IMR-90 (cell line): ENCODE data around the gene ADARB2. TPM values are rescaled to one million over a fixed set of nuclear protein-coding genes. Genes with fewer than 3 reads are reported as not detected.

Source experiments
- ATAC-seq: fragments of 200-7000 bp; cut with Tn5 transposase; 2 replicates; pipeline ENCODE4 v1.9.1; 2020; ENCODE audit warnings: low read depth, mild to moderate bottlenecking, moderate library complexity
- BruUV-seq: library from RNA; stranded (reverse); fragments of 400-500 nt; replicated peaks from 2 replicates; lab custom pipeline; 2021; lab: Mats Ljungman, UMichigan
- CTCF ChIA-PET: fragments of 300-600 bp; formaldehyde crosslinking; extraction: SDS; loops from one replicate; lab custom pipeline; 2021; ENCODE audit warnings: antibody characterized with exemption; lab: Yijun Ruan, JAX
- POLR2A ChIA-PET: fragments of 300-600 bp; sonication (Branson Sonifier 250); formaldehyde crosslinking; loops from one replicate; lab custom pipeline; 2022; ENCODE audit warnings: antibody characterized with exemption; ENCODE audit not compliant: unreplicated experiment; lab: Charles Lee
- DNase-seq: peaks from one replicate; pipeline ENCODE4 v3.0.0; 2013
- H2AFZ ChIP-seq: replicated peaks from 2 replicates; pipeline ENCODE3; 2013; ENCODE audit warnings: low read length, mild to moderate bottlenecking; ENCODE audit not compliant: poor library complexity
- H2AK5ac ChIP-seq: 2 replicates; pipeline ENCODE4 v1.6.1; 2013; ENCODE audit warnings: low read depth, low read length, inconsistent platforms
- H2AK9ac ChIP-seq: replicated peaks from 2 replicates; pipeline ENCODE3; 2013; ENCODE audit warnings: mild to moderate bottlenecking, low read depth, low read length, moderate library complexity; ENCODE audit not compliant: poor library complexity
- H2BK120ac ChIP-seq: 2 replicates; pipeline ENCODE4 v1.6.1; 2013; ENCODE audit warnings: low read depth, low read length, inconsistent platforms
- H2BK15ac ChIP-seq: 3 replicates; pipeline ENCODE4 v1.6.1; 2013; ENCODE audit warnings: low read depth, low read length, inconsistent platforms
- H2BK20ac ChIP-seq: 2 replicates; pipeline ENCODE4 v1.6.1; 2013; ENCODE audit warnings: low read depth, mild to moderate bottlenecking, inconsistent platforms, low read length, moderate library complexity
- H2BK5ac ChIP-seq: 2 replicates; pipeline ENCODE4 v1.6.1; 2013; ENCODE audit warnings: mild to moderate bottlenecking, low read depth, low read length, inconsistent platforms; ENCODE audit not compliant: poor library complexity, severe bottlenecking
- H3K14ac ChIP-seq: replicated peaks from 2 replicates; pipeline ENCODE4 v1.6.1; 2013; ENCODE audit warnings: low read depth, low read length, inconsistent platforms
- H3K18ac ChIP-seq: 2 replicates; pipeline ENCODE4 v1.6.1; 2013; ENCODE audit warnings: low read depth, low read length, control low read depth
- H3K23ac ChIP-seq: 2 replicates; pipeline ENCODE4 v1.6.1; 2013; ENCODE audit warnings: low read depth, low read length, inconsistent platforms
- H3K27ac ChIP-seq: 2 replicates; pipeline ENCODE4 v1.5.1; 2013; ENCODE audit warnings: mild to moderate bottlenecking, control low read depth, low read length; ENCODE audit not compliant: insufficient read depth
- H3K27me3 ChIP-seq: 2 replicates; pipeline ENCODE4 v1.6.1; 2013; ENCODE audit warnings: low read length; ENCODE audit not compliant: control insufficient read depth, insufficient read depth
- H3K36me3 ChIP-seq: 2 replicates; pipeline ENCODE4 v1.6.1; 2013; ENCODE audit warnings: low read length, mixed read lengths; ENCODE audit not compliant: control insufficient read depth, insufficient read depth
- H3K4ac ChIP-seq: 2 replicates; pipeline ENCODE4 v1.6.1; 2013; ENCODE audit warnings: low read depth, low read length, inconsistent platforms
- H3K4me1 ChIP-seq: 2 replicates; pipeline ENCODE4 v1.6.1; 2013; ENCODE audit warnings: low read length, mixed read lengths; ENCODE audit not compliant: control insufficient read depth, insufficient read depth
- H3K4me2 ChIP-seq: 2 replicates; pipeline ENCODE4 v1.6.1; 2013; ENCODE audit warnings: low read depth, mild to moderate bottlenecking, control low read depth, low read length, moderate library complexity
- H3K4me3 ChIP-seq: 2 replicates; pipeline ENCODE4 v1.5.1; 2013; ENCODE audit warnings: low read depth, mild to moderate bottlenecking, control low read depth, low read length, moderate library complexity; ENCODE audit not compliant: insufficient read depth
- H3K56ac ChIP-seq: 2 replicates; pipeline ENCODE4 v1.6.1; 2013; ENCODE audit warnings: low read length, inconsistent platforms; ENCODE audit not compliant: insufficient read depth; ENCODE audit errors: extremely low read depth
- H3K79me1 ChIP-seq, 2 experiments: 2 replicates each; pipeline ENCODE4 v1.6.1; 2013; ENCODE audit warnings: low read length in 2 of 2, inconsistent platforms in 1 of 2, low read depth in 1 of 2
- H3K9ac ChIP-seq: 2 replicates; pipeline ENCODE4 v1.6.1; 2013; ENCODE audit warnings: low read depth, low read length, control low read depth
- H3K9me1 ChIP-seq: 2 replicates; pipeline ENCODE4 v1.6.1; 2013; ENCODE audit warnings: low read length, inconsistent platforms; ENCODE audit not compliant: insufficient read depth
- H3K9me3 ChIP-seq: 2 replicates; pipeline ENCODE4 v1.6.1; 2013; ENCODE audit warnings: low read length; ENCODE audit not compliant: control insufficient read depth, insufficient read depth
- H4K20me1 ChIP-seq: 2 replicates; pipeline ENCODE4 v1.6.1; 2013; ENCODE audit warnings: low read length, inconsistent platforms; ENCODE audit not compliant: insufficient read depth
- H4K5ac ChIP-seq: 2 replicates; pipeline ENCODE4 v1.6.1; 2013; ENCODE audit warnings: mild to moderate bottlenecking, low read depth, low read length, control low read depth
- H4K8ac ChIP-seq, 2 experiments: 2 replicates each; pipeline ENCODE4 v1.6.1; 2013; ENCODE audit warnings: low read depth in 2 of 2, low read length in 2 of 2, control low read depth in 1 of 2, inconsistent platforms in 1 of 2
- H4K91ac ChIP-seq: 2 replicates; pipeline ENCODE4 v1.6.1; 2013; ENCODE audit warnings: low read depth, low read length, inconsistent platforms; ENCODE audit not compliant: insufficient read depth
- CEBPB ChIP-seq: IDR thresholded peaks from 2 replicates; pipeline ENCODE4 v1.6.1; 2012; ENCODE audit warnings: low read depth, low read length, improper control_type of control experiment
- CHD1 ChIP-seq: IDR thresholded peaks from 2 replicates; pipeline ENCODE4 v1.6.1; 2012; ENCODE audit warnings: low read depth, low read length, improper control_type of control experiment
- FOS ChIP-seq: fragments of 150-350 bp; IDR thresholded peaks from 2 replicates; pipeline ENCODE4 v1.6.1; 2016; ENCODE audit warnings: low read depth, low read length
- MAFK ChIP-seq: IDR thresholded peaks from 2 replicates; pipeline ENCODE4 v1.6.1; 2012; ENCODE audit warnings: low read depth, low read length, improper control_type of control experiment
- MAZ ChIP-seq: IDR thresholded peaks from 2 replicates; pipeline ENCODE4 v1.6.1; 2012; ENCODE audit warnings: low read depth, mild to moderate bottlenecking, low read length, improper control_type of control experiment, moderate library complexity, borderline replicate concordance
- MXI1 ChIP-seq: IDR thresholded peaks from 2 replicates; pipeline ENCODE4 v1.6.1; 2012; ENCODE audit warnings: low read depth, mild to moderate bottlenecking, low read length, moderate library complexity, borderline replicate concordance
- NFE2L2 ChIP-seq: fragments of 150-350 bp; IDR thresholded peaks from 2 replicates; pipeline ENCODE4 v1.6.1; 2016; ENCODE audit warnings: low read depth, mild to moderate bottlenecking, low read length
- POLR2A ChIP-seq: IDR thresholded peaks from 2 replicates; pipeline ENCODE4 v1.6.1; 2012; ENCODE audit warnings: mild to moderate bottlenecking, low read depth, low read length
- RAD21 ChIP-seq: IDR thresholded peaks from 2 replicates; pipeline ENCODE4 v1.6.1; 2012; ENCODE audit warnings: low read length, improper control_type of control experiment
- RFX5 ChIP-seq: IDR thresholded peaks from 2 replicates; pipeline ENCODE4 v1.8.0; 2012; ENCODE audit warnings: low read depth, mild to moderate bottlenecking, low read length, moderate library complexity
- SMC3 ChIP-seq: fragments of 150-350 bp; IDR thresholded peaks from 2 replicates; pipeline ENCODE4 v1.6.1; 2016; ENCODE audit warnings: low read depth, mild to moderate bottlenecking, antibody characterized with exemption, low read length, moderate library complexity
- WGBS, 2 experiments: methylation state at CpG; one replicate each; pipeline versions ENCODE4 v1.1.5 to v1.1.7; 2013; ENCODE audit warnings: missing lambda C conversion rate in 2 of 2; ENCODE audit not compliant: insufficient read length in 1 of 2; ENCODE audit errors: extremely low coverage in 2 of 2; 5-methylcytosine and 5-hydroxymethylcytosine counted together
- dilution Hi-C: fragments of 300-500 bp; cut with HindIII; formaldehyde crosslinking; loops from one replicate; pipeline ENCODE4 v1.14.3; 2018; ENCODE audit warnings: low sequenced_read_pairs; ENCODE audit not compliant: unreplicated experiment
- in situ Hi-C: fragments of 300-500 bp; cut with MboI; formaldehyde crosslinking; loops from 3 replicates; pipeline ENCODE4 v1.14.3; 2019; ENCODE audit warnings: low sequenced_read_pairs, inconsistent platforms, mixed read lengths
- intact Hi-C: fragments of 100-400 bp; cut with micrococcal nuclease; formaldehyde crosslinking; loops from 2 replicates; pipeline ENCODE4 v1.10.0; 2022
- polyA plus RNA-seq, 3 experiments: library from polyadenylated mRNA; depleted of rRNA; stranded (reverse); fragments of >200 nt; gene quantifications; 2 replicates each; pipeline ENCODE4 v1.2.3, GENCODE V29; 2012; ENCODE audit warnings: low replicate concordance in 1 of 3
- total RNA-seq: library from RNA; depleted of rRNA; stranded (reverse); fragments of >200 nt; gene quantifications from 2 replicates; pipeline ENCODE4 v1.2.3, GENCODE V29; 2012
- TF ChIP-seq, protein P1 (sequence below): fragments of 150-350 bp; IDR thresholded peaks from 2 replicates; pipeline ENCODE4 v1.6.1; 2016; ENCODE audit warnings: low read depth, mild to moderate bottlenecking, low read length, moderate library complexity, borderline replicate concordance
- TF ChIP-seq, protein P2 (sequence below): fragments of 150-350 bp; IDR thresholded peaks from 2 replicates; pipeline ENCODE4 v1.6.1; 2017; ENCODE audit warnings: mild to moderate bottlenecking, antibody characterized with exemption, low read length, low read depth

Gene ADARB2
- total and polyA plus RNA-seq, 2 of the 4 experiments (the other 2 are of a cell fraction), result not detected

DNA sequence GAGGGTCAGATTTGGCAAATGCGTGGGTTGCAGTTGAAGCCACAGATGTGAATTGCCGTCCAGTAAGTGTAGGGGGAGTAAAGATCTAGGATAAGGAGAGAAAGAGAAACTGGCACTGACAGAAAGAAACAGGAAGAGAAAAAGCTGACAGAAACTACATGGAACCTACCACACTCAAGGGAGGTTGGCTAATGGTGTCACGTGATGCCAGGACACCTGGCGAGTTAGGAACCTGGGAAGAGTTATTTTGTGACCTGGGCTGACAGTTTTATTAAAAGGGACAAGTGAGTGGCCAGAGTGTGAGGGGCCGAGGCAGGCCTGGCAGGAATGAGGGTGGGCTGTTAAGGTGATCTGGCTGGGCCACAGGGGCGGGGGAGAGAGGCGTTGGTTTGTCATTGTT lies 188.7 kb downstream of the ADARB2 start:
- Histone ChIP-seq H3K9me1 (no peaks in the 10 kb centered on the region), H3K18ac (no peak overlapping the region), H3K4me1 (no peaks in the 10 kb centered on the region), H3K36me3 (no peaks in the 10 kb centered on the region), H4K5ac (no peak overlapping the region), H2BK15ac (no peak overlapping the region), H4K20me1 (no peaks in the 10 kb centered on the region), H4K91ac (no peak overlapping the region), H3K56ac (no peak overlapping the region), H3K23ac (no peak overlapping the region), H3K27me3 (no peaks in the 10 kb centered on the region), H3K4ac (no peak overlapping the region), H2AK5ac (no peak overlapping the region), H2AFZ (no peak overlapping the region), H2BK120ac (no peak overlapping the region), H3K9ac (no peak overlapping the region), H3K14ac (no peak overlapping the region), H3K4me2 (no peak overlapping the region), H2BK5ac (no peak overlapping the region), H3K9me3 (peaks cover 58% of the 10 kb centered on the region), H3K79me1 (no peaks in the 10 kb centered on the region), H2BK20ac (no peak overlapping the region), H4K8ac (no peak overlapping the region), H3K4me3 (no peak overlapping the region), H2AK9ac (no peak overlapping the region), H3K27ac (no peak overlapping the region)
- no TSS peak for BruUV-seq
- ChIA-PET CTCF (no interaction called here), POLR2A (no interaction called here)
- dilution Hi-C loops, result no loop called here
- WGBS, 2 experiments, result 53% methylated on average over 6 of the region's 7 CpGs; no CpG with 5 or more reads in 1 of the 2 experiments
- intact Hi-C loops, result no loop called here
- no peak for DNase-seq
- no peak for ATAC-seq
- TF ChIP-seq, protein P1, sequence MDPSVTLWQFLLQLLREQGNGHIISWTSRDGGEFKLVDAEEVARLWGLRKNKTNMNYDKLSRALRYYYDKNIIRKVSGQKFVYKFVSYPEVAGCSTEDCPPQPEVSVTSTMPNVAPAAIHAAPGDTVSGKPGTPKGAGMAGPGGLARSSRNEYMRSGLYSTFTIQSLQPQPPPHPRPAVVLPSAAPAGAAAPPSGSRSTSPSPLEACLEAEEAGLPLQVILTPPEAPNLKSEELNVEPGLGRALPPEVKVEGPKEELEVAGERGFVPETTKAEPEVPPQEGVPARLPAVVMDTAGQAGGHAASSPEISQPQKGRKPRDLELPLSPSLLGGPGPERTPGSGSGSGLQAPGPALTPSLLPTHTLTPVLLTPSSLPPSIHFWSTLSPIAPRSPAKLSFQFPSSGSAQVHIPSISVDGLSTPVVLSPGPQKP, result no peak
- TF ChIP-seq CHD1 (no peak), FOS (no peak), MAZ (no peak), RAD21 (no peak), NFE2L2 (no peak), MAFK (no peak), SMC3 (no peak), CEBPB (no peak), MXI1 (no peak), RFX5 (no peak), POLR2A (no peak)
- TF ChIP-seq, protein P2, sequence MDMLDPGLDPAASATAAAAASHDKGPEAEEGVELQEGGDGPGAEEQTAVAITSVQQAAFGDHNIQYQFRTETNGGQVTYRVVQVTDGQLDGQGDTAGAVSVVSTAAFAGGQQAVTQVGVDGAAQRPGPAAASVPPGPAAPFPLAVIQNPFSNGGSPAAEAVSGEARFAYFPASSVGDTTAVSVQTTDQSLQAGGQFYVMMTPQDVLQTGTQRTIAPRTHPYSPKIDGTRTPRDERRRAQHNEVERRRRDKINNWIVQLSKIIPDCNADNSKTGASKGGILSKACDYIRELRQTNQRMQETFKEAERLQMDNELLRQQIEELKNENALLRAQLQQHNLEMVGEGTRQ, result no peak
- in situ Hi-C loops, result no loop called here
